GM12875 (cell line): ENCODE results near the gene GLYR1.
A peak's percentile ranks its signal among the peaks of the same experiment; 100 is the strongest.

Experiments
- H3K4me3 ChIP-seq: one replicate; pipeline ENCODE4 v1.5.1; 2011; ENCODE audit warnings: low read depth, low read length, control low read depth
- TF ChIP-seq, protein P1 (sequence below): IDR thresholded peaks from 2 replicates; pipeline ENCODE4 v1.5.1; 2011; ENCODE audit warnings: low read depth, mild to moderate bottlenecking, control low read depth, inconsistent platforms, low read length, moderate library complexity, borderline replicate concordance; ENCODE audit not compliant: insufficient read depth

Gene GLYR1

DNA sequence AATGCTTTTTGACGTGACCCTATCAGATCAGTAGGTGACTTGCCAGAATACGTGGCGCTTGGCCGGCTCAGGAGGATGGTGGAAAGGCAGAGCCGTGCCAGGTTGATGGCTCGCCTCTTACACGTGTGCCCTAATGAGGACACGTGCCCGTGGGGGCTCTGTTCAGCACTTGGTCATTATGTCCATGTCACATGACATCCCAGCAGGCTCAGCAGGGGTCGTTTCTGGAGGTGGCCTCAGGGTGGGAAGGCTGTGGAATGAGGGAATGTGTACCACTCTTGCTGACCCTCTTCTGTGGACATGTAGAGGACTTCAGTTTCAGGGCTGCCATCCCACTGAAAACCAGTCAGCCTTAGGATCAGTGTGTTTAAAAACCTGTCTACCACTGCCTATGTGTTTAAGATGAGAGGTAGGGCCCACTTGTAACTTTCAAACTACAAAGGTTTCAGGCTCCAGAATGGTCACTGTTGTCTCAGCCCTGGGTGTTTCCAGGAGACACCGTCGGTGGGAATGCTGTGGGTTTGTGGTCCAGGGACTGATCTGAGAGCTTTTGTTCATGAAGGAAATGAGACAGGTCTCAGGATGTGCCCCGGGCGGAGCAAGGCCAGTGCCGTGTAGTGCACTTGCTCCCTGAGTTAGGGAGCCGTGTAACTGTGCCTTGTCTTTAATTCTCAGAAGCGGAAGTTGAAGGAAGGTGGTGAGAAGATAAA, 12.3 kb upstream of the GLYR1 start:
- no peak overlapping the region for H3K4me3 ChIP-seq
- TF ChIP-seq, protein P1, sequence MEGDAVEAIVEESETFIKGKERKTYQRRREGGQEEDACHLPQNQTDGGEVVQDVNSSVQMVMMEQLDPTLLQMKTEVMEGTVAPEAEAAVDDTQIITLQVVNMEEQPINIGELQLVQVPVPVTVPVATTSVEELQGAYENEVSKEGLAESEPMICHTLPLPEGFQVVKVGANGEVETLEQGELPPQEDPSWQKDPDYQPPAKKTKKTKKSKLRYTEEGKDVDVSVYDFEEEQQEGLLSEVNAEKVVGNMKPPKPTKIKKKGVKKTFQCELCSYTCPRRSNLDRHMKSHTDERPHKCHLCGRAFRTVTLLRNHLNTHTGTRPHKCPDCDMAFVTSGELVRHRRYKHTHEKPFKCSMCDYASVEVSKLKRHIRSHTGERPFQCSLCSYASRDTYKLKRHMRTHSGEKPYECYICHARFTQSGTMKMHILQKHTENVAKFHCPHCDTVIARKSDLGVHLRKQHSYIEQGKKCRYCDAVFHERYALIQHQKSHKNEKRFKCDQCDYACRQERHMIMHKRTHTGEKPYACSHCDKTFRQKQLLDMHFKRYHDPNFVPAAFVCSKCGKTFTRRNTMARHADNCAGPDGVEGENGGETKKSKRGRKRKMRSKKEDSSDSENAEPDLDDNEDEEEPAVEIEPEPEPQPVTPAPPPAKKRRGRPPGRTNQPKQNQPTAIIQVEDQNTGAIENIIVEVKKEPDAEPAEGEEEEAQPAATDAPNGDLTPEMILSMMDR: no peak

DNA sequence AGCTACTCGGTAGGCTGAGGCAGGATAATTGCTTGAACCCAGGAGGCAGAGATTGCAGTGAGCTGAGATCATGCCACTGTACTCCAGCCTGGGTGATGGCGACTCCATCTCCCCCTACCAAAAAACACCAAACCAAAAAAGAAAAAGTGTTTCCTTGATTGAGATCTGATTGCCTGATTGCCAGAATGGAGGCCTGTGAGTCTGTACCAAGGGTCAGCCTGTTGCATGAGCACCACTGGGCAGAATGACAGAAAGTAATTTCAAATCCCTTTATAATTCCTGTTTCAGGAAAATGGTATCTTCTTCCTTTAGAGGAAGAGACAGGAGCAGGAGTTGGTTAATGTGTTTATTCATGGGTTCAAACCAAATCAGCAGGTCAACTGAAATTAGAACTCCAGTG, 8.7 kb upstream of the GLYR1 start:
- no peak overlapping the region for H3K4me3 ChIP-seq
- TF ChIP-seq, protein P1: no peak

DNA sequence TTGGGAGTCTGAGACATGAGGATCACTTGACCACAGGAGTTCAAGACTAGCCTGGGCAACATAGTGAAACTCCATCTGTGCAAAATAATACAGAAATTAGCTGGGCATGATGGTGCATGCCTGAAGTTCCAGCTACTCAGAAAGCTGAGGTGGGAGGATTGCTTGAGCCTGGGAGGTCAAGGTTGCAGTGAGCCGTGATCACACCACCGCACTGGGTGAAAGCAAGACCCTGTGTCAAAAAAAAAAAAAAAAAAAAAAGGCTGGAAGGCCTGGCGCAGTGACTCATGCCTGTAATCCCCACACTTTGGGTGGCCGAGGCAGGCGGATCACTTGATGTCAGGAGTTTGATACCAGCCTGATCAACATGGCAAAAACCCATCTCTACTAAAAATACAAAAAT, 8.3 kb upstream of the GLYR1 start:
- H3K4me3 ChIP-seq: no peak overlapping the region
- TF ChIP-seq, protein P1: no peak

DNA sequence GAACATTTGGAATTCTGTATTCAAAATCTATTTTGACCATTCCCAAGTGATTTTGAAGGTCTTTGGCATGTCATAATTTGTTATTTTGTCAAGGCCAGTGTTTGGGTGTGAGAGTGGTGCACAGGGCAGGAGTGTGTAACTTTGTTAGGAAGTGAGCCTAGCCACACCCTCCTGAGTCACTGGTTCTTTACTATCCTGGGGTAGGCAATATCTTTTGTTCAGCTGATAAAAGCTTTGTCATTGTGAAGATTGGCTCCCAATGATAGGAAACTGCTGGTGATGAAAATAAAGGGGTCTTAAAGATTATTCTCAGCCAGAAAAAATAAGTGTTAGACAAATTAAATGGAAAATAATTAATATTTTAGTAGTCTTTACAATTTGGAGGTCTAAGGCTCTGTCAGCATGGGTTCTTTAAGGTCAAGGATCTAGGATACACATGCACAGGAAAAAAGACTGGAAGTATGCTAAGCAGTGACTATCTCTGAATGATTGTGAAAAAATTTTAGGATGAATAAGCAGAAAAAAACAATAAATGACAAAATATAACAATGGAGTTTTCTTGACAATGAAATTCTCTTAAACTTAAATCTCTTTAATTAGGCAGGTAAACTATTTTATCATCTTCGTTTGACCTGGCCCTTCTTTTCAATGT, 5.3 kb upstream of the GLYR1 start:
- TF ChIP-seq, protein P1: no peak
- H3K4me3 ChIP-seq: no peak overlapping the region

DNA sequence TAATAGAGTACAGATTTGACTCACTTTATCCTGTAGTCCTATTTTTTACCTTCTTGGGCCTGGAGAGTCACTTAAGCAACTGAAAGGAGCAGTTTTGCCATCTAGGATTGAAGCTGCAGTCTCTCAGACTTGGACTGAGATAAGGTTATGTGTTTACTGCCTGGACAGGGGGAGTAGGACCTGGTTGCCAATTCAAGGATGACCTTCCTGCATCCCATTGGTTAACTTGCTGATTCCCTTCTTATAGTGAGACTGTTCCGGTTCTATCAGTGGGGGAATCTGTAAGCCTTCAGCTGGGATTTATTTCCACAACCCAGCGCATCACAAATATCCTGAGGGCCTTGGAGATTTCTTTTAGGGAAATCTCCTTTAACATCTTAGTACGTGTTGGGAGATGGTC, 3.1 kb upstream of the GLYR1 start:
- no peak overlapping the region for H3K4me3 ChIP-seq
- TF ChIP-seq, protein P1: no peak

DNA sequence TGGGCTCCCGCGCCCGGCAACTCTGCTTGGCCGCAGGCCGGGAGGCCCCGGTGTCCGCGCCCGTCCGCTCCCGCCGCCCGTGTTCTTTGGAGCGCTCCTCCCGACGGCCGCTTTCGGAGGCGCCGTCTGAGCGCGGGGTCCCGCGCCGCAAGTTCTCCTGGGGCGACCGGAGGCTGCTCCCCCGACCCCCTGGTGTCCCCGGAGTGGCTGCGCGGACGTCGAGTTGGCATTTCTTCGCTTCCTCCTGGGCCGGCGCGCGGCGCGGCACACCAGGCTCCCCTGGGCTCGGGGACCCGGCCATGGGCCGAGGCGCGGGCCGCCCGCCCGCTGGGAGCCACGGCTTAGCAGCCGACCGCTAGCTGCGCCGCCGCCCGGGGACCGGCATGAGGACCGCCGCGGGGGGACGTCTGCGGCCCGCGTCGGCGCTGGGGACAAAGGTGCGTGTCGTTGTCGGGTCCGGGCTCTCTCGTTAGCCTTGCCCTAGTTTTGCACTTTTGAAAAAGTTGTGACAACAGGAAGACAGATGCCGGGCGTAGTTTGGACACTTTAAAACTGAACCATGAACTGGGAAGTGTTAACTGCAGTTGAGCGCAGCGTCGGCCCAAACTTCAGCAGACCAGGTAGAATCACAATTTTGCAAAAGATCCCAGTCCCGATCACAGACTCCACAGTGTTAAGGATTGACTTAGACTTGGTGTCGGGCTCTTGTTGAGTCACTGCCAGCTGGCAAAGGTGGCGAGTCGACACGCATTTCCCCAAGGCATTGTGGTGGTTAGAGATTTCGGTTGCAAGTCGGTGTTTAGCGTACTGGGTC, 893 bp upstream of the GLYR1 start:
- TF ChIP-seq, protein P1: no peak
- H3K4me3 ChIP-seq: peak overlapping the region; percentile 96
